ENCODE measurements around the gene TNS3. TPM values are rescaled to one million over a fixed set of nuclear protein-coding genes. Genes with fewer than 3 reads are reported as not detected.

Gene TNS3
- total and polyA plus RNA-seq, 10 of the 15 experiments (the other 5 are each of a cell fraction or from before 2014, with no cell fraction given), result 0.27 to 2.7 (median 0.79) TPM

GRCh38 chr7:47304727-47305719 lies 276.9 kb downstream of the TNS3 start:
- H3K4me1 ChIP-seq (ENCODE audit: control insufficient read depth, insufficient read depth, low read length), result no peaks in the 10 kb centered on the region
- RAD21 ChIA-PET (ENCODE audit: unreplicated experiment), result no interaction called here
- no peak overlapping the region for H3K4me3 ChIP-seq
- H3K27me3 ChIP-seq (replicated peaks in 1 of 2; ENCODE audit: control insufficient read depth in 2 of 2, insufficient read depth in 2 of 2, low read length in 1 of 2), result no peaks in the 10 kb centered on the region; a peak in 1 of 4 replicates
- TF ChIP-seq RAD21 (IDR thresholded peaks at IDR 0.05; ENCODE audit: insufficient read depth, low read depth, low read length) (no peak), IKZF2 (IDR thresholded peaks at IDR 0.05) (no peak), PBX3 (IDR thresholded peaks at IDR 0.05; ENCODE audit: insufficient replicate concordance, low read depth, low read length) (no peak), GABPA (IDR thresholded peaks at IDR 0.05; ENCODE audit: low read depth) (no peak), CEBPB (IDR thresholded peaks at IDR 0.05; ENCODE audit: borderline replicate concordance in 1 of 2, low read depth in 2 of 2, low read length in 2 of 2) (no peak), IRF3 (IDR thresholded peaks at IDR 0.05) (no peak), ZNF622 (IDR thresholded peaks at IDR 0.05) (no peak), MXI1 (IDR thresholded peaks at IDR 0.05; ENCODE audit: low read depth, low read length) (no peak), ZNF384 (IDR thresholded peaks at IDR 0.05; ENCODE audit: borderline replicate concordance, low read depth, low read length) (no peak), YY1 (IDR thresholded peaks at IDR 0.05; ENCODE audit: low read depth, low read length) (no peak), ATF7 (IDR thresholded peaks at IDR 0.05; ENCODE audit: low read depth) (no peak)
- CTCF ChIA-PET, result no interaction called here
- H3K36me3 ChIP-seq (ENCODE audit: control insufficient read depth in 2 of 2, insufficient read depth in 2 of 2, low read length in 1 of 2), result no peaks in the 10 kb centered on the region
- in situ Hi-C loops (cut with MboI) (no loop called here), intact Hi-C loops (cut with micrococcal nuclease; ENCODE audit: unreplicated experiment) (no loop called here)
- BruUV-seq (replicated peaks), result no TSS peak
- POLR2A ChIA-PET, result no interaction called here
- SMC1A ChIA-PET (ENCODE audit: uncharacterized antibody, unreplicated experiment), result no interaction called here
- H3K27ac ChIP-seq (ENCODE audit: control insufficient read depth, insufficient read depth), result no peak overlapping the region
- FAIRE-seq (no peak), ATAC-seq (no peak), DNase-seq (ENCODE audit: low read depth, low spot score) (no peak)
- H3K9me3 ChIP-seq (replicated peaks; ENCODE audit: control insufficient read depth, insufficient read depth, low read length), result no peaks in the 10 kb centered on the region; the same call in 2 of the 3 replicates
- no peak overlapping the region for H2AFZ ChIP-seq (ENCODE audit: control insufficient read depth, low read depth, low read length)
- H4K20me1 ChIP-seq (ENCODE audit: control insufficient read depth, insufficient read depth), result no peaks in the 10 kb centered on the region
- 45% methylated on average over 21 of the region's 27 CpGs for WGBS (ENCODE audit: insufficient coverage, insufficient replicate concordance, low lambda C conversion rate, missing lambda C conversion rate)
- H3K4me2 ChIP-seq (ENCODE audit: control insufficient read depth, insufficient read depth), result no peak overlapping the region
- no peak overlapping the region for H3K9ac ChIP-seq (ENCODE audit: control insufficient read depth, insufficient read depth, low read length)
- H3K79me2 ChIP-seq (ENCODE audit: control insufficient read depth, insufficient read depth, low read length), result no peaks in the 10 kb centered on the region

All from GM12878 (cell line).